H1 (cell line): ENCODE results near the gene IDUA. TPM values are rescaled to one million over a fixed set of nuclear protein-coding genes. Genes with fewer than 3 reads are reported as not detected.

Experiments used
- CHD7 ChIP-seq: fragments of 300-600 bp; sonication (generic); IDR thresholded peaks from 2 replicates; pipeline ENCODE4 v1.7.1; 2012; ENCODE audit warnings: low read length, moderate library complexity, mild to moderate bottlenecking, inconsistent platforms; ENCODE audit not compliant: insufficient replicate concordance
- CREB1 ChIP-seq: IDR thresholded peaks from 2 replicates; pipeline ENCODE4 v1.6.1; 2012; ENCODE audit warnings: inconsistent platforms
- CTBP2 ChIP-seq: IDR thresholded peaks from 2 replicates; pipeline ENCODE4 v1.7.0; 2011; ENCODE audit warnings: borderline replicate concordance, mild to moderate bottlenecking, moderate library complexity, mixed read lengths, low read length; ENCODE audit not compliant: insufficient read depth, insufficient read length
- EGR1 ChIP-seq: IDR thresholded peaks from 2 replicates; pipeline ENCODE4 v1.6.1; 2011; ENCODE audit warnings: low read depth, low read length, borderline replicate concordance
- JUND ChIP-seq: IDR thresholded peaks from 2 replicates; pipeline ENCODE4 v1.6.1; 2011; ENCODE audit warnings: mild to moderate bottlenecking, improper control_type of control experiment, low read length
- KDM4A ChIP-seq: IDR thresholded peaks from one replicate; pipeline ENCODE4 v1.7.1; 2012; ENCODE audit warnings: low read depth, mild to moderate bottlenecking, moderate library complexity, low read length, inconsistent platforms; ENCODE audit not compliant: severe bottlenecking
- POLR2A ChIP-seq, 2 experiments: IDR thresholded peaks; 1 replicate in 1 of 2; 2 replicates in 1 of 2; pipeline ENCODE4 v1.6.1; 2011; ENCODE audit warnings: low read depth in 2 of 2, low read length in 2 of 2, mild to moderate bottlenecking in 2 of 2; ENCODE audit errors: control extremely low read depth in 1 of 2
- POLR2AphosphoS5 ChIP-seq: IDR thresholded peaks from 2 replicates; pipeline ENCODE4 v1.6.1; 2011; ENCODE audit warnings: low read depth, low read length
- RNF2 ChIP-seq: fragments of 200-900, 300-1000 bp; sonication (generic); IDR thresholded peaks from 2 replicates; pipeline ENCODE4 v1.7.1; 2016; ENCODE audit warnings: borderline replicate concordance, low read depth, mild to moderate bottlenecking, antibody characterized with exemption, low read length; ENCODE audit not compliant: poor library complexity, severe bottlenecking; ENCODE audit errors: missing control alignments
- RXRA ChIP-seq: IDR thresholded peaks from 2 replicates; pipeline ENCODE4 v1.6.1; 2011; ENCODE audit warnings: low read depth, mild to moderate bottlenecking, low read length, moderate library complexity; ENCODE audit not compliant: insufficient read depth
- SP1 ChIP-seq: IDR thresholded peaks from 2 replicates; pipeline ENCODE4 v1.6.1; 2011; ENCODE audit warnings: low read depth, low read length
- TAF1 ChIP-seq: IDR thresholded peaks from 2 replicates; pipeline ENCODE4 v1.6.1; 2011; ENCODE audit warnings: mild to moderate bottlenecking, low read depth, low read length
- ZNF274 ChIP-seq: IDR thresholded peaks from 2 replicates; pipeline ENCODE4 v1.7.0; 2012; ENCODE audit warnings: low read length, borderline replicate concordance; ENCODE audit errors: extremely low read depth
- polyA plus RNA-seq, 7 experiments: library from polyadenylated mRNA; depleted of rRNA in 3 of 7; stranded (reverse) in 5 of 7; unstranded in 2 of 7; fragments of >200 nt in 5 of 7; fragments of 200-250 nt in 2 of 7; gene quantifications; 1 replicate in 5 of 7; 2 replicates in 1 of 7; 4 replicates in 1 of 7; pipeline versions ENCODE4 v1.2.1 to v1.2.3, GENCODE V29; 2011 to 2013; ENCODE audit warnings: missing spikeins in 2 of 7, mixed read lengths in 2 of 7
- total RNA-seq: library from RNA; stranded (reverse); fragmentation: NEBNext Ultra II Directional; extraction: Animal tissue kit (Norgen Biotek cat#: 25700); gene quantifications from 2 replicates; pipeline ENCODE4 v1.2.1, GENCODE V29; 2021

The IDUA gene
- total and polyA plus RNA-seq, 2 of the 8 experiments (the other 6 are each of a cell fraction or from before 2014, with no cell fraction given) = 2.8 to 4.8 TPM

GRCh38 chr4:1043162-1043561, 56.3 kb downstream of the IDUA start (continued):
- no peak for TF ChIP-seq CHD7
- TF ChIP-seq CREB1 = no peak
- no peak for TF ChIP-seq POLR2AphosphoS5
- TF ChIP-seq ZNF274 = no peak
- no peak for TF ChIP-seq RXRA
- TF ChIP-seq TAF1 = no peak
- TF ChIP-seq RNF2 = no peak
- no peak for TF ChIP-seq JUND
- TF ChIP-seq SP1 = no peak
- no peak for TF ChIP-seq CTBP2
- no peak for TF ChIP-seq EGR1
- no peak for TF ChIP-seq POLR2A (IDR thresholded peaks at IDR 0.05; ENCODE audit: control extremely low read depth in 1 of 2, low read depth in 2 of 2, low read length in 2 of 2)
- no peak for TF ChIP-seq KDM4A
